Stimulated activated CD4-positive, alpha-beta T cell treated with anti-CD3 and anti-CD28 coated beads, Interleukin-15, amount 100 ng/mL, for 48 hours (primary cell): Measurements from ENCODE around the gene CCR1.
"Not testable (repeated sequence)": the region's sequence is repeated elsewhere in the genome, so short reads cannot be mapped to it uniquely, and the experiment has no call there.

Source experiments
- DNase-seq, 2 donors: peaks; one replicate each; pipeline ENCODE4 v3.0.0-alpha.2; 2020; ENCODE audit warnings: low read depth in 2 of 2

CCR1 gene

DNA sequence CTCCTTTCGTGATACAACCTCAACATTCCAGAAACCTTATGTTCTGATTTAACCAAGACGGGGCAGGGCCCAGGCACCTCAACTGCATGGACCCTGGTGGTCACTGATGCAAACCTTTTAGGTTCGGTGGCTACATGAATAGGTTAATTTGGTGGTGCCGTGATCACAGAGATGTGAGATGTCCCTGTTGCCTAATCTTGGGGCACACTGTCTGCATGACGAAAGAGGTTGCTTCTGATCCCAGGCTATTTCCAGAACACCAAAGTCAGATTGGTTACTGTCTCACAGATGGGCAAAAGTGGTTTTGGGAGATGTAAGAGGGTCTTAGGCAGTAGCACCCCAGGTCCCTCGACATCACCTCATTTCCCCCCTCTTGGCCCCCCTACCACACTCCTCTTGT lies 4.0 kb upstream of the CCR1 start:
- DNase-seq, result no peak

DNA sequence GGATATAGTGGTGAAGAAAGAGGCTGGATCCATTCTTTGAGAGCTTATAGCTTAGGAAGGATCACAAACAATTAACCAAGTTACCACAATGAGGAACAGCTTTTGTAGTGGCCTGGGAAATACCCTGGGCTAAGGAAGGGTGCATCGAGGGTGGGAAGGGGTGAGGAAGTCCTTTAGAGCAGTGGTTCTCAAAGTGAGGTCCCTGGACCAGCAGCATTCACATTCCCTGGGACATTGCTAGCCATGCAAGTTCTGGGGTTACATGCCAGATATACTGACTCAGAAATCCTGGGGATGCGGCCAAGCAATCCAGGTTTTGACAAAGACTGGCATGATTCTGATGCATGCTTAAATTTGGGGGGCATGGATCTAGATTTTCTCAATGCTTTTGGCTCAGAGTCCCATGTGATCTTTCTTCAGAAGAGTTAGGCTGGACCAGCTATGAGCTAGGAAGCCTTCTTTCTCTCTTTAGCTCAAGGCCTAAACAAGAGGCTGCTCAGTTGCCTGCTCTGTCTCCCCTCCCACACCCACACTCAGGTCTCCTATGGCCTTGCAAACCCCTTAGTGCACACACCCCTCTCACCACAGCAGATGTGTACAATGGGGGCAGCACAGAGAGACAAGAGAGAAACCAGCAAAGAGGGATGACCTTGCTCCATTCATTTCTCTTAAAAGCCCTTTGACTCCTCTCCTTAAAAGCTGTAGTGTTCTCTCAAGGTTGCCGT lies 1.8 kb upstream of the CCR1 start:
- no peak for DNase-seq

DNA sequence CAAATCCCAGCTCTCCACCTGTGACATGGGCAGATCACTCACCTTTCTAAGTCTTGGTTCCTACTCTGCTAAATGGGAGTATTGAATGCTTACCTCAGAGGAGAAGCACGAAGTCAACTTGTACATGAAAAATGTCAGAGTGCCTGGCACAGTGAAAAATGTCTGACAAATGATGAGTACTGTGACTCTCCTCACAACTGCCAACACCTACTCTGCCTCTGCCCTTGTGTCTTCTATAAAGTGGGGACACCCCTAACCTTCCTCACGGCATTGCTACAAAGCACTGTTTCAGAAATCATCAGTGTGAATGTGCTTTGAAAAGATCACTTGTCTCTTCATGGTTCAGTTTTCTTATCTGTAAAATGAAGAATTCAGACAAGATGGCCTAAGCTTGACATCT lies 940 bp upstream of the CCR1 start:
- DNase-seq, result no peak

DNA sequence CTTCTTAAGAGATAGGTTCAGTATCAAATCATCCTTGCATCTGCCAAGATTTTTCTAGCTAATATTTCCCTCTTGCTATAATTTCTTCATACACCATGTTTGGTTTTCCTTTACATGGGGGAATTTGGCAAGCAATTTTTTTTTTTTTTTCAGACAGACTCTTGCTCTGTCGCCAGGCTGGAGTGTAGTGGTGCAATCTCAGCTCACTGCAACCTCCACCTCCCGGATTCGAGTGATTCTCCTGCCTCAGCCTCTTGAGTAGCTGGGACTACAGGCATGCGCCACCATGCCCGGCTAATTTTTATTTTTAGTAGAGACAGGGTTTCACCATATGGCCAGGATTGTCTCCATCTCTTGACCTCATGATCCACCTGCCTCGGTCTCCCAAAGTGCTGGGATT lies 599 bp downstream of the CCR1 start:
- not testable (repeated sequence) for DNase-seq

DNA sequence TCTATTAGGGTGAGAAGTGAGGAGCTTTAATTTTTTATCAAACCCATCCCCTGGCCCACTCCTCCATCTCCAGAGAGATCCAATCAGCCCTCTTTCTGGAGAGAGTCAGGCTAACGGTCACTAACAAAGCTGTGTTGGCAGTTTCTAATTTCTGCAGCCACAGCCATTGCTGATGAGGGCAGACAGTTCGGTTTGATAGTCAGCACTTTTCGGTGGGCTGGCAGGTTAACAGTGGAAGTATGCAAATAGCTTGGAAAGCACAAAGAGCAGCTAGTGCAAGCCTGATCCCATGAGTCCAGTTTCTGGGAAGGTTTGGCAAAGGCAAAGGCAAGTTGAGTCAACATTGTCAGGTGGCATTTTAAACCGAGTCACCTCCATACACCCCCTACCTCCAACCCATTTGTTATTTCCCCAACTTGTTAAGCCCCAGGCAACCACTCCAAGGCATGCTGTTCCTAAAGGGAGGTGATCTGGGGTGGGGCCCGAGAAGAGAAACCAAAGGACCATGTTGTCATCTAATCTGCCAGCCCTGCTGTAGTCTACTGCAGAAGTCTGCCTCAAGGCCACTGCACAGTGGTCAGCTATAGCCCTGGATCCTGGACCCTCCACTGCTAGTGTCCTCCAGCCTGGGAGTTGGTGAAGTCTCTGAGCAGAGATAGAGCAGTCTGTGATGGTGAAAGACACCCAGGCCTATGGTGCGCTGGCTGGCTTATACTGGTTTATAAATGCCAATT lies 1.7 kb downstream of the CCR1 start:
- DNase-seq, result no peak

DNA sequence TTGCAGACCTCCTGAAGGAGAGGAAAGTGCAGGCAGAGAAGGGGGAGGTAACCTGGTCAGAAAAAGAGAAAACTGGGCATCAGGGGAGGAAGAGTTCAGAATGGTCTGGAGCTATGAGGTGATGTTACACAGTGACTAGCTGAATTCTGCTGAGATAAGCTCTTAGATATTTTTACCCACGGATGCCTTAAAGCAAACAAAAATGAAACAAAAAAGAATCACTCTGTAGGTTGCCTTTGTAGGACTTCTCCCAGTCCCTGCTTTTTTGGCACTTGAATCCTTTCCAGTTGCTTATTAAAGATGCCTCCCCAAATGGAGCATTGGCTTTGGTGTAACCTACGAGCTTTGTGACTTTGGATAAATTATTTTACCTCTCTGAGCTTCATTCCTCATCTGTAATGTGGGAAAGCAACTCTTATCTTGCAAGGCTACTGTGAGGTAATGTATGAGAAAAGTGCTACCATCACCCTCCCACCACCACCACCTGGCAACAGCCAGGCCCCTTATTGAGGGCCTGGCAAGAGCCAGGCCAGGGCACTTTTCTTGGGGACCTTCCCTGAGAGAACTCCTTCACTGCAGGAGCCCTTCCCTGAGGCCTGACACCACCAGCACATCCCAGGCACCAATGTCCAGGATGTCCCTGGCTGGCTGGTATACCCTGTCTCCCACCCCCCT lies 2.7 kb downstream of the CCR1 start:
- DNase-seq, result no peak

DNA sequence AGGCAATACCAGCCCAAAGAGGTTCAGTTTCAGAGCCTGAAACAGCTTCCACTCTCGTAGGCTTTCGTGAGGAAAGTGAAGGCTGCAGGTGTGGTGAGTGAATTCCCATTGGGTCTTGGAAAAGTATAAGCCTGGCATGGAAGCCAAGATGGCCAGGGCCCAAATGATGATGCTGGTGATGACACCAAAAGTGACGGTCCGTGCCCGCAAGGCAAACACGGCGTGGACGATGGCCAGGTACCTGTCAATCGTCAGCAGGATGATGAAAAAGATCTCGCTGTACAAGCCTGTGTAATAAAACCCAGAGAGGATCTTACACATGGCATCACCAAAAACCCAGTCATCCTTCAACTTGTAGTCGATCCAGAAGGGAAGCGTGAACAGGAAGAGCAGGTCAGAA lies 4.4 kb downstream of the CCR1 start:
- DNase-seq, result no peak

DNA sequence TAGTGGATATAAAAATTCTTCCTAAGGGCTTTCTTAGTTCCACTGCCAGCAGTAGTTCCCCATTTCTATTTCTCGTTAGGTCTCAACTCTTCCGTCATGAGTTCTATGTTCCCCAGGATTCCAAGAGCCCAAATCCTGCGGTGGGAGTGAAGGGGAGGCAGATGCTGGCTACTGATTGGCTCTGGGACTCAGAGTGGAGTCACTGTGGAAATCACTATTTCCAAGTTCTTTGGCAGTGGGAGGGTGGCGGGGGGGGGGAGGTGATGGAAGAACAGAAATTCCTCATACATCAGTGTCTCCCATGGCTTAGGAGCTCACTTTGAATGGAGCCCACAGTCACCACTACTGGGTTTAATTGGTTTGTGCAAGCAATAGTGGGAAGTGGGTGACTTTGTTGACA lies 5.6 kb downstream of the CCR1 start:
- no peak for DNase-seq

DNA sequence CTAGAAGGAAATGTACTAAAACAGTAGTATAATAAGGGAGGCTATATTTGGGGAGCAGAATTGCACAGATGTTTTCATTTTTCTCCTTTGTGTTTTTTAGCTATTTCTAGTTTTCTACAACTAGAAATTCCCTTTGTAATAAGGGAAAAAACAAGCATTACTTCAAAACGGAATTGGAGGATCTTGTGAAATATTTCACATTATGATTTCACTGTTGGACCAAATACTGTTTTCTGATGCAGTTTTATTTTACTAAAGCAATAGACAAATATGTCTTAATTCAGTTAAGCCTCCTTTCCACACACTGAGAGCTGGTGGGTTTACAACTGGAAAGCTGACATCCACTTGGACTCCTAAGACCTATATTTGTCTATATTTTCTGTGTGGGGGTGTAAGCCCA lies 7.3 kb downstream of the CCR1 start:
- no peak for DNase-seq

DNA sequence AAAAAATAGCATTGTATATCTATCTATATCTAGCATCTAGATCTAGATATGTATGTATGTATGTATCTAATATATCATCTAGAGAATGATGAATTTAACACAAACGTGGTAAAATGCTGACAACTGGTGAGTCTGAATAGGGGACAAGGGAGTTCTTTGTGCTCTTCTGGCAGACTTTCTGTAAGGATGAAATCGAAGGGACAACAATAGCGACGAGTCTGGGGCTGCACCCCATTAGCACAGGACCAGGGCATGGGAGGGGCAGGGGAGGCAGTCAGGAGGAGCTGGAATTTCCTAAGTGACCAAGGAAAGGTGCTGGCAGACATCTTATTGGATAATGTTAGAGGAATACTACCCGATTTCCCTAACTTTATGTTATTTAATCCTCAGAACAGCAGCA lies 7.9 kb downstream of the CCR1 start:
- DNase-seq, result no peak

DNA sequence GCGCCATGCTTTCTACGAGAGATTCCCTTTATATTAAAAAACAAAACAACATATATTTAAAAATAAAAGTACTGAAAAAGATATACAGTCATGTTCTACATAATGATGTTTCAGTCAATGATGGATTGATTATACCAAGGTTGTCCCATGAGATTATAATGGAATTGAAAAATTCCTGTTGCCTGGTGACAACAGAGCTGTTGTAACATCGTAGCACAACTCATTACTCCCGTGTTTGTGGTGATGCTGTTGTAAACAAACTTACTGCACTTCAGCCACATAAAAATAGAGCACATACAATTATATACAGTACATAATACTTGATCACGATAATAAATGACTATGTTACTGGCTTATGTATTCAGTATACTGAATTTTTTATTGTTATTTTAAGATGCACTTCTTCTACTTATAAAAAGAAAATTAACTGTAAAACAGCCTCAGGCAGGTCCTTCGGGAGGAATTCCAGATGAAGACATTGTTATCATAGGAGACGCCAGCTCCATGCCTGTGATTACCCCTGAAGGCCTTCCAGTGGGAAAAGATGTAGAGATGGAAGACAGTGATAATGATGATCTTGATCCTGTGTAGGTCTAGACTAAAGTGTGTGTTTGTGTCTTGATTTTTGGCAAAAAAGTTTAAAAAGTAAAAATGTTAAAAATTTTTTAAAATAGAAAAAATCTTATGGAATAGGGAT lies 11.7 kb downstream of the CCR1 start:
- DNase-seq, result no peak

DNA sequence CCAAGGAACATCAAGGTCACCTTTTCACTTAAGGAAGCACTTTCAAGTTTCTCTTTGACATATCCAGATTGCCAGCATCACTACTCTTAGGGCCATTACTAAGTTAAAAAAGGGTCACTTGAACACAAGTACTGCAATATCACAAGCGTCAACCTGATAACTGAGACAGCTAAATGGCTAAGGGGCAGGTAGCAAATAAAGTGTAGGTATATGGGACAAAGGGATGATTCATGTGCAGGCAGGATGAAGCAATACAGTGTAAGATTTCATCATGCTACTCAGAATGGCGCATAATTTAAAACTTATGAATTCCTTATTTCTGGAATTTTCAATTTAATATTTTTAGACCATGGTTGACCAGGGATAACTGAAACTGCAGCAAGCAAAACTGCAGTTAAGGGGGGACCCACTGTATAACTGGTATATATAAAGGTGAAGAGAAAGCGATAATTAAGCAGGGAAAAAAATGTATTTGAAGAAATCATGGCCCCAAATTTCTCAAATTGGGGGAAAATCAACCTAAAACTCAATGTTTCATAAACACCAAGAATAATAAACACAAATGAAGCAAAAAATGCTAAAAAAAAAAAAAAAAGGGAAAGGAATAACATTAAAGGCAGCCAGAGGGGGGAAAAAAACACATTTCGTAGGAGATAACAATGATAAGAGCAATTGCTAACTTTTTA lies 13.1 kb downstream of the CCR1 start:
- no peak for DNase-seq

DNA sequence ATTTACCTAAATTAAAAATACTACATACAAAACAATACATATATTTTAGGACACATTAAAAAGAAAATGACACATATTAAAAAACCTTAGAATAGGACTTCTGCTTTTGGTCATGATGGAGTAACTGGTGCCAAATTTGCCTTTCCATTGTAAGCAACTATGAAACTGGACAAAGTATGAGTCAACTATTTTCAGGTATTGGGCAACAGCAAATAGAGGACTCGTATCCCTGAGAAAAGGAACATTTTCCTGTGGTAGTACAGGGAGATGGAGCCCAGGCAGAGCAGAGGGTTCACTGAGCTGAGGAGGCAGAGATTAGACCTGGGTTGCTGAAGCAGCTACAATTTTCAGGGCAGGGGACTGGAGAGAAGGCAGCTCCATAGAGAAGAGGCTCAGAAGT lies 14.7 kb downstream of the CCR1 start:
- no peak for DNase-seq

DNA sequence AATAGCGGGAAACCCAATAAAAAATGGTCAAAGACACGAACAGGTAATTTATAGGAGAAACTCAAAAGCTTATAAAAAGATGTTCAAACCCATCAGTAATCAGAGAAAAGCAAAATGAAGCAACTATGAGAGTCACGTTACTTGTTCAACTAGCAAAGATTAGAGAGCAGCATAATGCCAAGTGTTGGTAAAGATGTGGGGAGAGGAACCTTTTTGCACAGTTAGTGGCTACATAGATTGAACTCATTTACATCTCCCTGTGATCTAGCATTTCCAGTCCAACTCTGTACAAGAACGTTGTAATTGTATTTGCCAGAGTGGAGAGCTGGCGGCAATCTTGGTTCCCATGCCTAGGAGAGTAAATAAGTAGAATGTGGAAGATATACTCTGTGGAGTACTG lies 15.2 kb downstream of the CCR1 start:
- DNase-seq, result no peak

DNA sequence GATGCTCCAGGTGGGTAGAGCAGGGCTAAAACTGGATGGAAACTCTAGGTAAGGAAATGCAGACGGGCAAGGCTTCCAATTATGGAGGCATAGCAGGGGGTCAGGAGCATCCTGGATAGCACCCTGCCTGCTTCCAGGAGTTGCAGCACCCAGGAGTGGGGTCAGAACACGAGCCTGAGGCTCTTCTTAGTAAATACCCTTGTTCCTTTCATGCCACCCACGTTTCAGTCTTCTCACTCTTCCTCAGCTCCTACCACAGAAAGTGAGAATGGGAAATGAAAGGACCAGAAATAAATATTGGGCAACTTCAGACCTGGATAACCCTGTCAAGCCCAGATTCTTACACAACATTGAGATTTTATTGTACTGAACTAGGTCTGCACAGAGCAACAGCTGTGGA lies 16.4 kb downstream of the CCR1 start:
- DNase-seq, result no peak

DNA sequence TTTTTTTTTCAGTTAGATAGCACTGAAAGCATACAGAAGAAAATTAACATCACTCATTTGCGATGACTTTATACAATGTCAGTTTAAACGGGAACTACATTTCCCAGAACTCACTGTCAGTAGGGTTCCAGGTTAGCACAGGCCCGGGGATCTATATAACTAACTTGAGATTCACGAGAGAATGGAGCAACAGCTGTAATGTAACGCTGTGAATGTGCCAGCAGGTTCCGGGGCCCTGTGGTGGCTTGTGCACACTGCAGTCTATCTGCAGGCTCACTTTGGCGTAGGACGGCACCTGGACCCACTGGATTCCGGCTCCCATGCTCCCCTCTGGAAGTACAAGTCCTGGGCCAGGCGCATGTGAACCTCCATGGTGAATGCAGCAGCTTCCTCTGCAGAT lies 19.4 kb downstream of the CCR1 start:
- no peak for DNase-seq

DNA sequence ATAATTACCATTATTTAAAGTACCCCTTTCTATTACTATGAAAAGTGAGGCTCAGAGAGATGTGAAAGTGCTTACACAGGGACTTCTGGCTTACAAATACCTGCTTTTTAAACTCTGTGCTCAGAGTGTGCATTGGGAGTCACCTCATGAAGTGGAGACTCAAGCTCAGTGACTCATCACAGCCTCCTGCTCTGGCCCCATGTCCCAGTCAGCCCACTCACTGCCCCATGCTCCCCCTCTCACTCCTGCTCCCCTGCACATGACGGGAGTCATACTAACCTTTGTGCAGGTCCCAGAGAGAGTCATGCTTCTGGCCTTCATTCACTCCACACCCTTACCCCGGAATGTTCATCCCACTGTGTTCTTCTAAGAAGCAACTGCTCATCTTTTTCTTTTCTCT lies 20.2 kb downstream of the CCR1 start:
- no peak for DNase-seq

DNA sequence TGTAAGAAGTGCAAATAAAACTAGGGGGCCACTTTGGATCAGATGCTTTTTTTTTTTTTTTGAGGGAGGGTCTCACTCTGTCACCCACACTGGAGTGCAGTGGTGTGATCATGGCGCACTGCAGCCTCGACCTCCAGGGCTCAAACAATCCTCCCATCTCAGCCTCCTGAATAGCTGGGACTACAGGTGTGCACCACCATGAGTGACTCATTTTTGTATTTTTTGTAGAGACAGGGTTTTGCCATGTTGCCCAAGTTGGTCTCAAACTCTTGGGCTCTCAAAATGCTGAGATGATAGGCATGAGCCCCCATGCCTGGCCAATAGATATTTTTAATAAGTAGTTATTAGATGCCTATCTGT lies 20.8 kb downstream of the CCR1 start:
- DNase-seq, result no peak

DNA sequence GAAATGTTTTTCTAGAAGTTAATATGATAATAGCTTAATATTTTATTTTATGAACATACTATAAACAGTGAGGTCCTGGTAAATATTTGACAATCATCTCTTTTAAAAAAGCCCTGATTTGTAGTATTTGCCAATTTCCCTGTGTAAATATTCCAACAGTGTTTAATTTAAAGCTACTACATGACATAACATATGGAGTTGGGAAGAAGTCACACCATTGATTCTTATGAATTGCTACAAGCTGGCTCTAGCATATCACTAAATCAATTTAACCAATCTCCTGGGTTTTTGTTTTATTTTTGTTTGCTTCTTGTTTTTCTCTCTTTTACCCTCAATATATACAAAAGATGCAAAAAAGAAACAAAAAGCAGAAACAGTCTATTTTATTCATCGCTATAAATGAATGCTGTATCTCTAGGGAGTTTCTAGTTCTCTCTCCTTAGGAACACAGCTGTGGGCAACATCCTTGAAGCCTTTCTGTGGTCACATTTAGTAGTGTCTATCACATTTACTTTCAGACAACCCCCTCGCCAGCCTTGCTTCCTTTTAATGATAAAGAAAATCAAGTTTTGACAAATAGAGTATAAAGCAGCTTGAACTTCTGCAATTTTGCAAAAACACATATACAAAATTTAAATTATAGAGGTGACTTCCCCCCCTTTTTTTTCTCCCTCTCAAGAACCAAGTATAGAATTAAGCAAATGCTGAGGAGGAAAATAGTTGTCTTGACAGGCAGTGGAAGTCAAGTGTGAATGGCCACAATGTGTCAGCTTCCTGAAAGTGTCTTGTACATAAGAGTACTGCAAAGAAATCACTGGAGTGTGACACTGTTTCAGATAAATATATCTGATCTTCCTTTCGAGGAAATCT lies 21.4 kb downstream of the CCR1 start:
- no peak for DNase-seq

DNA sequence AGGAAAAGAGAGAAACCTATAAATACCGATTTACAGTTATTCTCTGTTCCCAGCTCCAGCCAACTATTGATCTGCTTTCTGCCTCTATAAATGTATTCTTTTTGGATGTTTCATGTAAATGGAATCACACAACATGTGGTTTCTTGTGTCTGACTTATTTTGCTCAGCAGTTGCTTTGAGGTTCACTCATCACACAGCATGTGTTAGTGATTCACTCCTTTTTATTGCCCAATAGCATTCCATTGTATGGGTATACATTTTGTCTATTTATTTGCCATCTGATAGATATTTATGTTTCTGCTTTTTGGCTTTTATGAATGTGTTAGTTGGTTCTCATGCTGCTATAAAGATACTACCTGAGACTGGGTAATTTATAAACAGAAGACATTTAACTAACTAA lies 23.6 kb downstream of the CCR1 start:
- DNase-seq, result no peak

DNA sequence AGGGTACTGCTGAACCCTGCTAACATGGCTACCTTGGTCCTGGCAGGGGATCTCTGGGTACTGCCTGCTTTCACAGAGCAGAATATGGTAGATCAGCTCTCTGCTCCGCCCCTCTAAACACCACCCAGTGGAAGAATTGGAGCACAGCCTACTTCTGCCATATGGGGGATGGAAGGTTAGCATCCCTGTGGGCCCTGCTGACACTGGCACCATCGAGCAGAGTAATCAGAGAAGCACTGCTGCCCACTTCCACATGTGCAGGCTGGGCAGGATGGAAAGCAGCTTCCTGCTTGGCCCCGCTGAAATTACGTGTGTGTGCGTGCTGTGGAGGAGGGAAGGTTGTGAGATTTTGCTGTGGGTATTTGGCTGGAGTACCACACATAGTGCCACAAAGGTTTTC lies 24.8 kb downstream of the CCR1 start:
- DNase-seq, result no peak
